ENCODE measurements around the gene EGFLAM. TPM values are rescaled to one million over a fixed set of nuclear protein-coding genes. Genes with fewer than 3 reads are reported as not detected.

EGFLAM gene
- total and polyA plus RNA-seq, 10 of the 15 experiments (the other 5 are each of a cell fraction or from before 2014, with no cell fraction given), result 0.37 TPM; not detected in 9

DNA sequence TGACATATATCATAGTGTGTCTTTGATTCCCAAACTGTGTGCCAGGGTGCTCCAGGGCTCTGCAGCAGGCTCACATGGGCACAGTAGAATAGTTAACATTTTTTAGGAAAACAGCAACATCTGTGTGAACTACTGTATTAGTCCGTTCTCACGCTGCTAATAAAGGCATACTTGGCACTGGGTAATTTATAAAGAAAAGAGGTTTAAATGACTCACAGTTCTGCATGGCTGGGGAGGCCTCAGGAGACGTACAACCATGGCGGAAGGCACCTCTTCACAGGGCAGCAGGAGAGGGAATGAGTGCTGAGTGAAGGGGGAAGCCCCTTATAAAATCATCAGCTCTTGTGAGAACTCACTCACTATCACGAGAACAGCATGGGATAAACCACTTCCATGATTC lies 82.7 kb downstream of the EGFLAM start (continued):
- no peak for TF ChIP-seq KDM1A (IDR thresholded peaks at IDR 0.05; ENCODE audit: borderline replicate concordance)
- TF ChIP-seq CREM (IDR thresholded peaks at IDR 0.05; ENCODE audit: low read depth), result no peak
- TF ChIP-seq, protein P1, sequence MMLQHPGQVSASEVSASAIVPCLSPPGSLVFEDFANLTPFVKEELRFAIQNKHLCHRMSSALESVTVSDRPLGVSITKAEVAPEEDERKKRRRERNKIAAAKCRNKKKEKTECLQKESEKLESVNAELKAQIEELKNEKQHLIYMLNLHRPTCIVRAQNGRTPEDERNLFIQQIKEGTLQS (IDR thresholded peaks at IDR 0.05; ENCODE audit: borderline replicate concordance, extremely low read depth, low read depth, low read length), result no peak

DNA sequence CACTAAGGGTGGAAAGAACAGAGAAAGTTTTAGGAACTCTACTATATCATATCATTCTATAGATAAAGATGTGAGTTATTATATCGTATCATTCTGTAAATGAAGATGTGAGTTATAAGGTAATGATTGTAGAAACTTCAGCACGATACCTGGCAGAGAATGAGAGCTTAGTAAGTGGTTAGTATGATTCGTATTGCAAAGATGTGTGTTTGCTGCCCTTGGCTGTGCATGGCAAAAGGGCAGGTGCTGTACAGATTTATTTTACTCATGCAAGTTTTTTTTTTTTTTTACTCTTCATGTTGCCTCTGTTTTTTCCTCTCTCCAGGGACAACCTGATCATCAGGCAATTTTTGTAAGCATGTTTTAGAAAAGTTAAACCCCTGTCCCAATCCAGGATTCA lies 83.3 kb downstream of the EGFLAM start:
- no peak for FAIRE-seq
- no peaks in the 10 kb centered on the region for H3K36me3 ChIP-seq (ENCODE audit: control insufficient read depth in 2 of 2, insufficient read depth in 2 of 2, low read length in 1 of 2)
- H3K4me2 ChIP-seq (ENCODE audit: control insufficient read depth, insufficient read depth), result no peak overlapping the region
- H3K9me3 ChIP-seq (replicated peaks; ENCODE audit: control insufficient read depth, insufficient read depth, low read length), result no peaks in the 10 kb centered on the region
- H3K79me2 ChIP-seq (ENCODE audit: control insufficient read depth, insufficient read depth, low read length), result no peaks in the 10 kb centered on the region
- RAD21 ChIA-PET (ENCODE audit: unreplicated experiment), result no interaction called here
- no peaks in the 10 kb centered on the region for H3K27me3 ChIP-seq (replicated peaks in 1 of 2; ENCODE audit: control insufficient read depth in 2 of 2, insufficient read depth in 2 of 2, low read length in 1 of 2)
- DNase-seq (ENCODE audit: low read depth, low spot score), result no peak
- intact Hi-C loops (cut with micrococcal nuclease; ENCODE audit: unreplicated experiment) (no loop called here), in situ Hi-C loops (cut with MboI) (no loop called here)
- SMC1A ChIA-PET (ENCODE audit: uncharacterized antibody, unreplicated experiment), result no interaction called here
- no peaks in the 10 kb centered on the region for H3K4me1 ChIP-seq (ENCODE audit: control insufficient read depth, insufficient read depth, low read length)
- H3K27ac ChIP-seq (ENCODE audit: control insufficient read depth, insufficient read depth), result no peak overlapping the region
- TF ChIP-seq STAT3 (IDR thresholded peaks at IDR 0.05; ENCODE audit: low read depth, low read length) (no peak), EP300 (IDR thresholded peaks at IDR 0.05; ENCODE audit: borderline replicate concordance in 1 of 2, control insufficient read depth in 1 of 2, low read depth in 2 of 2, low read length in 2 of 2) (no peak), RAD21 (IDR thresholded peaks at IDR 0.05; ENCODE audit: insufficient read depth, low read depth, low read length) (no peak), BMI1 (IDR thresholded peaks at IDR 0.05; ENCODE audit: borderline replicate concordance) (no peak), JUNB (IDR thresholded peaks at IDR 0.05) (no peak), TCF7 (IDR thresholded peaks at IDR 0.05; ENCODE audit: borderline replicate concordance) (no peak), RUNX3 (IDR thresholded peaks at IDR 0.05; ENCODE audit: low read length) (no peak), KDM1A (IDR thresholded peaks at IDR 0.05; ENCODE audit: borderline replicate concordance) (no peak), MLLT1 (IDR thresholded peaks at IDR 0.05) (no peak), LARP7 (IDR thresholded peaks at IDR 0.05) (no peak), RB1 (IDR thresholded peaks at IDR 0.05; ENCODE audit: borderline replicate concordance) (no peak)
- TF ChIP-seq, protein P2, sequence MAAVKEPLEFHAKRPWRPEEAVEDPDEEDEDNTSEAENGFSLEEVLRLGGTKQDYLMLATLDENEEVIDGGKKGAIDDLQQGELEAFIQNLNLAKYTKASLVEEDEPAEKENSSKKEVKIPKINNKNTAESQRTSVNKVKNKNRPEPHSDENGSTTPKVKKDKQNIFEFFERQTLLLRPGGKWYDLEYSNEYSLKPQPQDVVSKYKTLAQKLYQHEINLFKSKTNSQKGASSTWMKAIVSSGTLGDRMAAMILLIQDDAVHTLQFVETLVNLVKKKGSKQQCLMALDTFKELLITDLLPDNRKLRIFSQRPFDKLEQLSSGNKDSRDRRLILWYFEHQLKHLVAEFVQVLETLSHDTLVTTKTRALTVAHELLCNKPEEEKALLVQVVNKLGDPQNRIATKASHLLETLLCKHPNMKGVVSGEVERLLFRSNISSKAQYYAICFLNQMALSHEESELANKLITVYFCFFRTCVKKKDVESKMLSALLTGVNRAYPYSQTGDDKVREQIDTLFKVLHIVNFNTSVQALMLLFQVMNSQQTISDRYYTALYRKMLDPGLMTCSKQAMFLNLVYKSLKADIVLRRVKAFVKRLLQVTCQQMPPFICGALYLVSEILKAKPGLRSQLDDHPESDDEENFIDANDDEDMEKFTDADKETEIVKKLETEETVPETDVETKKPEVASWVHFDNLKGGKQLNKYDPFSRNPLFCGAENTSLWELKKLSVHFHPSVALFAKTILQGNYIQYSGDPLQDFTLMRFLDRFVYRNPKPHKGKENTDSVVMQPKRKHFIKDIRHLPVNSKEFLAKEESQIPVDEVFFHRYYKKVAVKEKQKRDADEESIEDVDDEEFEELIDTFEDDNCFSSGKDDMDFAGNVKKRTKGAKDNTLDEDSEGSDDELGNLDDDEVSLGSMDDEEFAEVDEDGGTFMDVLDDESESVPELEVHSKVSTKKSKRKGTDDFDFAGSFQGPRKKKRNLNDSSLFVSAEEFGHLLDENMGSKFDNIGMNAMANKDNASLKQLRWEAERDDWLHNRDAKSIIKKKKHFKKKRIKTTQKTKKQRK (IDR thresholded peaks at IDR 0.05; ENCODE audit: low read depth, low read length), result no peak
- H3K9ac ChIP-seq (ENCODE audit: control insufficient read depth, insufficient read depth, low read length), result no peak overlapping the region
- H3K4me3 ChIP-seq, result no peak overlapping the region
- no peak for ATAC-seq
- H4K20me1 ChIP-seq (ENCODE audit: control insufficient read depth, insufficient read depth), result no peaks in the 10 kb centered on the region
- no peak overlapping the region for H2AFZ ChIP-seq (ENCODE audit: control insufficient read depth, low read depth, low read length)
- CTCF ChIA-PET, result no interaction called here
- BruUV-seq (replicated peaks), result no TSS peak
- 23% methylated on average over 3 of the region's 3 CpGs for WGBS (ENCODE audit: insufficient coverage, insufficient replicate concordance, low lambda C conversion rate, missing lambda C conversion rate)
- POLR2A ChIA-PET, result no interaction called here

All from GM12878 (cell line).